HEK293 (cell line): ENCODE measurements around the gene C3orf52.

Source experiments
- KLF10 ChIP-seq: fragments of 450-650 bp; IDR thresholded peaks from 2 replicates; pipeline ENCODE4 v1.5.1; 2018; ENCODE audit warnings: missing biosample characterization, mild to moderate bottlenecking, missing genetic modification characterization
- OSR2 ChIP-seq: fragments of 450-650 bp; formaldehyde crosslinking; IDR thresholded peaks from 2 replicates; pipeline ENCODE4 v1.5.1; 2016; ENCODE audit warnings: missing biosample characterization, missing genetic modification characterization
- OVOL3 ChIP-seq: fragments of 450-650 bp; formaldehyde crosslinking; IDR thresholded peaks from 2 replicates; pipeline ENCODE4 v1.5.1; 2016; ENCODE audit warnings: missing biosample characterization, missing genetic modification characterization
- SETDB1 ChIP-seq: IDR thresholded peaks from one replicate; pipeline ENCODE4 v1.6.1; 2017; ENCODE audit warnings: mild to moderate bottlenecking, low read length, moderate library complexity, mixed read lengths; ENCODE audit not compliant: insufficient read length
- SP7 ChIP-seq: fragments of 450-650 bp; formaldehyde crosslinking; IDR thresholded peaks from 2 replicates; pipeline ENCODE4 v1.5.1; 2016; ENCODE audit warnings: missing biosample characterization, missing genetic modification characterization
- TCF7L2 ChIP-seq: IDR thresholded peaks from 2 replicates; pipeline ENCODE4 v1.6.1; 2011; ENCODE audit warnings: low read depth, mild to moderate bottlenecking, inconsistent platforms, low read length, moderate library complexity, borderline replicate concordance
- ZBTB20 ChIP-seq: fragments of 450-650 bp; formaldehyde crosslinking; IDR thresholded peaks from 2 replicates; pipeline ENCODE4 v1.5.1; 2016; ENCODE audit warnings: missing biosample characterization, missing genetic modification characterization
- ZEB2 ChIP-seq: fragments of 450-650 bp; formaldehyde crosslinking; IDR thresholded peaks from 2 replicates; pipeline ENCODE4 v1.5.1; 2016; ENCODE audit warnings: missing biosample characterization, missing genetic modification characterization
- ZFP69B ChIP-seq: fragments of 450-650 bp; formaldehyde crosslinking; IDR thresholded peaks from 2 replicates; pipeline ENCODE4 v1.5.1; 2016; ENCODE audit warnings: missing biosample characterization, missing genetic modification characterization
- ZNF121 ChIP-seq: fragments of 450-650 bp; formaldehyde crosslinking; IDR thresholded peaks from 2 replicates; pipeline ENCODE4 v1.5.1; 2016; ENCODE audit warnings: missing biosample characterization, missing genetic modification characterization
- ZNF146 ChIP-seq: fragments of 450-650 bp; formaldehyde crosslinking; IDR thresholded peaks from 2 replicates; pipeline ENCODE4 v1.5.1; 2016; ENCODE audit warnings: missing biosample characterization, missing genetic modification characterization
- ZNF175 ChIP-seq: fragments of 450-650 bp; formaldehyde crosslinking; IDR thresholded peaks from 2 replicates; pipeline ENCODE4 v1.5.1; 2016; ENCODE audit warnings: missing biosample characterization, missing genetic modification characterization
- ZNF2 ChIP-seq: fragments of 450-650 bp; formaldehyde crosslinking; IDR thresholded peaks from 2 replicates; pipeline ENCODE4 v1.5.1; 2016; ENCODE audit warnings: missing biosample characterization, missing genetic modification characterization
- ZNF223 ChIP-seq: fragments of 450-650 bp; formaldehyde crosslinking; IDR thresholded peaks from 2 replicates; pipeline ENCODE4 v1.5.1; 2016; ENCODE audit warnings: missing biosample characterization, missing genetic modification characterization
- ZNF302 ChIP-seq: fragments of 450-650 bp; formaldehyde crosslinking; IDR thresholded peaks from 2 replicates; pipeline ENCODE4 v1.5.1; 2016; ENCODE audit warnings: missing biosample characterization, missing genetic modification characterization, low read depth
- ZNF341 ChIP-seq: fragments of 450-650 bp; formaldehyde crosslinking; IDR thresholded peaks from 2 replicates; pipeline ENCODE4; 2016; ENCODE audit warnings: low read depth, missing biosample characterization, missing genetic modification characterization
- ZNF354C ChIP-seq: fragments of 450-650 bp; formaldehyde crosslinking; IDR thresholded peaks from 2 replicates; pipeline ENCODE4 v1.5.1; 2016; ENCODE audit warnings: missing biosample characterization, missing genetic modification characterization, low read depth, borderline replicate concordance
- ZNF423 ChIP-seq: fragments of 450-650 bp; formaldehyde crosslinking; IDR thresholded peaks from 2 replicates; pipeline ENCODE4 v1.5.1; 2016; ENCODE audit warnings: missing biosample characterization, missing genetic modification characterization
- ZNF555 ChIP-seq: fragments of 450-650 bp; formaldehyde crosslinking; conservative IDR thresholded peaks from 2 replicates; pipeline ENCODE4 v1.5.1; 2017; ENCODE audit warnings: missing biosample characterization, mild to moderate bottlenecking, missing genetic modification characterization, inconsistent platforms
- ZNF626 ChIP-seq: fragments of 450-650 bp; sonication (Bioruptor Pico); formaldehyde crosslinking; IDR thresholded peaks from 2 replicates; pipeline ENCODE4 v1.5.1; 2018; ENCODE audit warnings: missing biosample characterization, missing genetic modification characterization, inconsistent platforms
- ZNF792 ChIP-seq: fragments of 450-650 bp; formaldehyde crosslinking; IDR thresholded peaks from 2 replicates; pipeline ENCODE4 v1.5.1; 2016; ENCODE audit warnings: missing biosample characterization, missing genetic modification characterization
- ZNF830 ChIP-seq: fragments of 450-650 bp; IDR thresholded peaks from 2 replicates; pipeline ENCODE4 v1.5.0; 2018; ENCODE audit warnings: missing biosample characterization, missing genetic modification characterization, low read depth, mild to moderate bottlenecking, moderate library complexity
- ZNF843 ChIP-seq: fragments of 450-650 bp; formaldehyde crosslinking; IDR thresholded peaks from 2 replicates; pipeline ENCODE4 v1.5.1; 2016; ENCODE audit warnings: missing biosample characterization, missing genetic modification characterization
- ZSCAN16 ChIP-seq: fragments of 450-650 bp; formaldehyde crosslinking; IDR thresholded peaks from 2 replicates; pipeline ENCODE4 v1.5.1; 2016; ENCODE audit warnings: missing biosample characterization, missing genetic modification characterization
- ZSCAN30 ChIP-seq: fragments of 450-650 bp; IDR thresholded peaks from 2 replicates; pipeline ENCODE4 v1.5.1; 2018; ENCODE audit warnings: missing biosample characterization, mild to moderate bottlenecking, missing genetic modification characterization, moderate library complexity
- TF ChIP-seq, protein P1 (sequence below): fragments of 450-650 bp; formaldehyde crosslinking; IDR thresholded peaks from 2 replicates; pipeline ENCODE4 v1.5.1; 2016; ENCODE audit warnings: missing biosample characterization, missing genetic modification characterization, borderline replicate concordance
- TF ChIP-seq, protein P2 (sequence below): fragments of 450-650 bp; formaldehyde crosslinking; IDR thresholded peaks from 2 replicates; pipeline ENCODE4 v1.5.1; 2016; ENCODE audit warnings: missing biosample characterization, missing genetic modification characterization
- TF ChIP-seq, protein P3 (sequence below): fragments of 450-650 bp; formaldehyde crosslinking; optimal IDR thresholded peaks from 2 replicates; pipeline ENCODE3; 2016; ENCODE audit warnings: missing biosample characterization, mild to moderate bottlenecking, missing genetic modification characterization
- TF ChIP-seq, protein P4 (sequence below): fragments of 450-650 bp; formaldehyde crosslinking; IDR thresholded peaks from 2 replicates; pipeline ENCODE4 v1.5.1; 2016; ENCODE audit warnings: missing biosample characterization, missing genetic modification characterization
- TF ChIP-seq, protein P5 (sequence below): fragments of 450-650 bp; formaldehyde crosslinking; IDR thresholded peaks from 2 replicates; pipeline ENCODE4 v1.5.1; 2016; ENCODE audit warnings: missing biosample characterization, missing genetic modification characterization
- TF ChIP-seq, protein P6 (sequence below): fragments of 450-650 bp; formaldehyde crosslinking; IDR thresholded peaks from 2 replicates; pipeline ENCODE4 v1.5.1; 2016; ENCODE audit warnings: missing biosample characterization, missing genetic modification characterization

C3orf52 gene

DNA sequence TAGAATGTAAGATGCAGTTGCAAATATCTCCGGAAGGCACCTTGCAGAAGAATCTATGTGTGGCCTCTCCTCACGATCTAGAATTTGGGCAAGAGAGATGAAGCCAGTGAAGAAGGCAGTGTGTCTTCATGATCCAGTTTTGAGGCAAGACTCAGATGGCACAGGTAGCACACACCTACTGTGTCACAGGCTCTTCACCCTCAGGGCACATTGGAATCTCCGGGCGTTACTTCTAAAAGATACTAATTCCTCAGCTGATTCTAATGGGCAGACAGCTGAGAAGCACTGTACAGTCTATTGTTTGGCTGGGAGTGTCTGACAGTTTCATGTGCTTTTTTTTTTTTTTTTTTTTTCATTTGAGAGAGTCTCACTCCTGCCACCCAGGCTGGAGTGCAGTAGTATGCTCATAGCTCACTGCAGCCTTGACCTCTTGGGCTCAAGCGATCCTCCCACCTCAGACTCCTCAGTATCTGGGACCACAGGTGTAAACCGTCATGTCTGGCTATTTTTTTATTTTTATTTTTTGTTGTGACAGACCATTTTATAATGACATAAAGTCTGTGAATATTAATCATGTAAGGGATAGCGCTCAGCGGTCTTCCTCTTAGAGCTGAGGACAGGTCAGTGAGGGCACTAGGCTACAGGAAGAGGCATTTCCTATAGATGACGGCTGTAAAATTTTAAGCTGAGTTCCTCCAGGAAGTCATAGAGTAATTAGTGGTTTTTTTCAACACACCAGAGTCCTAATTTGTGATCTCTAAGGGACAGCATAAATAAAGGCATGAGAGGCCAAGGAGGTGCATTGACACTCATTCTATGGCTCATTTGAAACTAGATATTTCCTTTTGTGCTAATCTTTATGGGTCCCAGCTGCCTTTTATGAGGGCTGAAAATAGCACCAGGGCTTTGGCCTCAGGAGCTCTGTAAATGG is 4.0 kb downstream of the C3orf52 start (continued):
- TF ChIP-seq ZNF354C (tag by site-specific recombination) (no peak), SP7 (peak; percentile 98), ZNF2 (tag by site-specific recombination) (no peak), ZFP69B (tag by site-specific recombination) (peak; percentile 59; the same call in 1 of the 2 replicates), ZNF830 (tag by site-specific recombination) (no peak), ZNF146 (tag by site-specific recombination) (no peak), ZSCAN30 (tag by site-specific recombination) (peak; percentile 80; the same call in 1 of the 2 replicates), ZNF555 (tag by site-specific recombination) (no peak), OVOL3 (tag by site-specific recombination) (peak; percentile 79; the same call in 1 of the 2 replicates), OSR2 (tag by site-specific recombination) (peak; percentile 93), KLF10 (tag by site-specific recombination) (peak; percentile 67), ZNF175 (tag by site-specific recombination) (no peak), ZEB2 (tag by site-specific recombination) (peak; percentile 69; the same call in 1 of the 2 replicates), ZNF423 (tag by site-specific recombination) (no peak), ZNF843 (tag by site-specific recombination) (peak; percentile 94), ZSCAN16 (tag by site-specific recombination) (no peak), ZNF223 (tag by site-specific recombination) (no peak), ZNF341 (no peak), ZBTB20 (tag by site-specific recombination) (no peak), TCF7L2 (peak; percentile 85), ZNF121 (tag by site-specific recombination) (no peak), SETDB1 (no peak), ZNF626 (tag by site-specific recombination) (no peak), ZNF792 (no peak), ZNF302 (no peak)
- TF ChIP-seq, protein P1, sequence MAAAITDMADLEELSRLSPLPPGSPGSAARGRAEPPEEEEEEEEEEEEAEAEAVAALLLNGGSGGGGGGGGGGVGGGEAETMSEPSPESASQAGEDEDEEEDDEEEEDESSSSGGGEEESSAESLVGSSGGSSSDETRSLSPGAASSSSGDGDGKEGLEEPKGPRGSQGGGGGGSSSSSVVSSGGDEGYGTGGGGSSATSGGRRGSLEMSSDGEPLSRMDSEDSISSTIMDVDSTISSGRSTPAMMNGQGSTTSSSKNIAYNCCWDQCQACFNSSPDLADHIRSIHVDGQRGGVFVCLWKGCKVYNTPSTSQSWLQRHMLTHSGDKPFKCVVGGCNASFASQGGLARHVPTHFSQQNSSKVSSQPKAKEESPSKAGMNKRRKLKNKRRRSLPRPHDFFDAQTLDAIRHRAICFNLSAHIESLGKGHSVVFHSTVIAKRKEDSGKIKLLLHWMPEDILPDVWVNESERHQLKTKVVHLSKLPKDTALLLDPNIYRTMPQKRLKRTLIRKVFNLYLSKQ (tag by site-specific recombination) = no peak
- TF ChIP-seq, protein P2, sequence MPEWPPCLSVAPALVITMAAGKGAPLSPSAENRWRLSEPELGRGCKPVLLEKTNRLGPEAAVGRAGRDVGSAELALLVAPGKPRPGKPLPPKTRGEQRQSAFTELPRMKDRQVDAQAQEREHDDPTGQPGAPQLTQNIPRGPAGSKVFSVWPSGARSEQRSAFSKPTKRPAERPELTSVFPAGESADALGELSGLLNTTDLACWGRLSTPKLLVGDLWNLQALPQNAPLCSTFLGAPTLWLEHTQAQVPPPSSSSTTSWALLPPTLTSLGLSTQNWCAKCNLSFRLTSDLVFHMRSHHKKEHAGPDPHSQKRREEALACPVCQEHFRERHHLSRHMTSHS = 0 out of 2 replicates have a peak, but pooled peaks have one; percentile 29
- TF ChIP-seq, protein P3, sequence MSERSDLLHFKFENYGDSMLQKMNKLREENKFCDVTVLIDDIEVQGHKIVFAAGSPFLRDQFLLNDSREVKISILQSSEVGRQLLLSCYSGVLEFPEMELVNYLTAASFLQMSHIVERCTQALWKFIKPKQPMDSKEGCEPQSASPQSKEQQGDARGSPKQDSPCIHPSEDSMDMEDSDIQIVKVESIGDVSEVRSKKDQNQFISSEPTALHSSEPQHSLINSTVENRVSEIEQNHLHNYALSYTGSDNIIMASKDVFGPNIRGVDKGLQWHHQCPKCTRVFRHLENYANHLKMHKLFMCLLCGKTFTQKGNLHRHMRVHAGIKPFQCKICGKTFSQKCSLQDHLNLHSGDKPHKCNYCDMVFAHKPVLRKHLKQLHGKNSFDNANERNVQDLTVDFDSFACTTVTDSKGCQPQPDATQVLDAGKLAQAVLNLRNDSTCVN = no peak
- TF ChIP-seq, protein P4, sequence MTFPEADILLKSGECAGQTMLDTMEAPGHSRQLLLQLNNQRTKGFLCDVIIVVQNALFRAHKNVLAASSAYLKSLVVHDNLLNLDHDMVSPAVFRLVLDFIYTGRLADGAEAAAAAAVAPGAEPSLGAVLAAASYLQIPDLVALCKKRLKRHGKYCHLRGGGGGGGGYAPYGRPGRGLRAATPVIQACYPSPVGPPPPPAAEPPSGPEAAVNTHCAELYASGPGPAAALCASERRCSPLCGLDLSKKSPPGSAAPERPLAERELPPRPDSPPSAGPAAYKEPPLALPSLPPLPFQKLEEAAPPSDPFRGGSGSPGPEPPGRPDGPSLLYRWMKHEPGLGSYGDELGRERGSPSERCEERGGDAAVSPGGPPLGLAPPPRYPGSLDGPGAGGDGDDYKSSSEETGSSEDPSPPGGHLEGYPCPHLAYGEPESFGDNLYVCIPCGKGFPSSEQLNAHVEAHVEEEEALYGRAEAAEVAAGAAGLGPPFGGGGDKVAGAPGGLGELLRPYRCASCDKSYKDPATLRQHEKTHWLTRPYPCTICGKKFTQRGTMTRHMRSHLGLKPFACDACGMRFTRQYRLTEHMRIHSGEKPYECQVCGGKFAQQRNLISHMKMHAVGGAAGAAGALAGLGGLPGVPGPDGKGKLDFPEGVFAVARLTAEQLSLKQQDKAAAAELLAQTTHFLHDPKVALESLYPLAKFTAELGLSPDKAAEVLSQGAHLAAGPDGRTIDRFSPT (tag by site-specific recombination) = peak; percentile 78
- TF ChIP-seq, protein P5, sequence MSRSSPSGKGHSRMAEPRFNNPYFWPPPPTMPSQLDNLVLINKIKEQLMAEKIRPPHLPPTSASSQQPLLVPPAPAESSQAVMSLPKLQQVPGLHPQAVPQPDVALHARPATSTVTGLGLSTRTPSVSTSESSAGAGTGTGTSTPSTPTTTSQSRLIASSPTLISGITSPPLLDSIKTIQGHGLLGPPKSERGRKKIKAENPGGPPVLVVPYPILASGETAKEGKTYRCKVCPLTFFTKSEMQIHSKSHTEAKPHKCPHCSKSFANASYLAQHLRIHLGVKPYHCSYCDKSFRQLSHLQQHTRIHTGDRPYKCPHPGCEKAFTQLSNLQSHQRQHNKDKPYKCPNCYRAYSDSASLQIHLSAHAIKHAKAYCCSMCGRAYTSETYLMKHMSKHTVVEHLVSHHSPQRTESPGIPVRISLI (tag by site-specific recombination) = peak; percentile 73; the same call in 1 of the 2 replicates
- TF ChIP-seq, protein P6, sequence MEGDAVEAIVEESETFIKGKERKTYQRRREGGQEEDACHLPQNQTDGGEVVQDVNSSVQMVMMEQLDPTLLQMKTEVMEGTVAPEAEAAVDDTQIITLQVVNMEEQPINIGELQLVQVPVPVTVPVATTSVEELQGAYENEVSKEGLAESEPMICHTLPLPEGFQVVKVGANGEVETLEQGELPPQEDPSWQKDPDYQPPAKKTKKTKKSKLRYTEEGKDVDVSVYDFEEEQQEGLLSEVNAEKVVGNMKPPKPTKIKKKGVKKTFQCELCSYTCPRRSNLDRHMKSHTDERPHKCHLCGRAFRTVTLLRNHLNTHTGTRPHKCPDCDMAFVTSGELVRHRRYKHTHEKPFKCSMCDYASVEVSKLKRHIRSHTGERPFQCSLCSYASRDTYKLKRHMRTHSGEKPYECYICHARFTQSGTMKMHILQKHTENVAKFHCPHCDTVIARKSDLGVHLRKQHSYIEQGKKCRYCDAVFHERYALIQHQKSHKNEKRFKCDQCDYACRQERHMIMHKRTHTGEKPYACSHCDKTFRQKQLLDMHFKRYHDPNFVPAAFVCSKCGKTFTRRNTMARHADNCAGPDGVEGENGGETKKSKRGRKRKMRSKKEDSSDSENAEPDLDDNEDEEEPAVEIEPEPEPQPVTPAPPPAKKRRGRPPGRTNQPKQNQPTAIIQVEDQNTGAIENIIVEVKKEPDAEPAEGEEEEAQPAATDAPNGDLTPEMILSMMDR (tag by site-specific recombination) = no peak
